GM19238 (cell line): Measurements from ENCODE around the gene ATG5.

ENCODE experiments used
- DNase-seq: peaks from one replicate; pipeline ENCODE4 v3.0.0; 2011; ENCODE audit warnings: low spot score; ENCODE audit not compliant: insufficient read length

The ATG5 gene

DNA sequence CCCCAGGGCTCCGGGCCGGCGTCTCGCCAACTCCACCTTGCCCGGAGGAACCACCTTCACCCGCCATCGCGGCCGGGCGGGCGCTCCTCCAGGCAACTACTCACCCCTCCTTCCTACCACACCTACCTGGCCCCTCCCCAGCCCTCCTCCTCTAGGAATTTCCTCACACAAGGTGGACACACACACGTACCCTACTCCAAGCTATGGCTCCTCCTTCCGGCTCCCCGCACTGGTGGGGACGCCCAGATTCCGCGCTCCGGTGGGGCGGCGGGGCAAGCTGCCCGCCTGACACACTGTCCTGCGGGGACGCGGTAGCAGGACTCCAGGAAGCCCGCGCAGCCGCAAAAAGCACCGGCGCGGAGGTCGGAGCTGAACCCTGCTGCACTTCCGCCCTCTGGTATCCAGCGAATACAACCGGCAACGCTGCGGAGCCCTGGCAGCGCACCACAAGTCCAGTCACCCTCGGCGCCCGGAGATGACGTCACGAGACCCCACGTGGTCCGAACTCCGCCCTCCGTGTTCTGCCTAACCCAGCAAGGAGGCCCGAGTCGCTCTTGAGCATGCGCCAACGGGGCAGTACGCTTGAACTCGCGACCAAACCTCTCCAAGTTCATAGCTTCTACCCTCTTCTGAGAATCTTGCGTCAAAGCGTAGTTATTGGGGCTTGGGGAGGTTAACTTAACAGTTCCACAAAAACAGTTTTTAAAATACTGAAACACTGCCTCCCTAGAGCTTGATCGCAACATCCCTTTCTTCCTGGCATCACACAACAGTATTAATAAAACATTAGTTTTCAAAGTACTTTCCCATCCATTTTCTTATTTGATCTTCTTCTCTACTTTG is at the start of gene ATG5:
TSS of gene ATG5 (minus strand) at position 425 of the 843 bp plus-strand sequence. CDS start 9,552 bp downstream, outside the sequence.
- peak; percentile 96 for DNase-seq

DNA sequence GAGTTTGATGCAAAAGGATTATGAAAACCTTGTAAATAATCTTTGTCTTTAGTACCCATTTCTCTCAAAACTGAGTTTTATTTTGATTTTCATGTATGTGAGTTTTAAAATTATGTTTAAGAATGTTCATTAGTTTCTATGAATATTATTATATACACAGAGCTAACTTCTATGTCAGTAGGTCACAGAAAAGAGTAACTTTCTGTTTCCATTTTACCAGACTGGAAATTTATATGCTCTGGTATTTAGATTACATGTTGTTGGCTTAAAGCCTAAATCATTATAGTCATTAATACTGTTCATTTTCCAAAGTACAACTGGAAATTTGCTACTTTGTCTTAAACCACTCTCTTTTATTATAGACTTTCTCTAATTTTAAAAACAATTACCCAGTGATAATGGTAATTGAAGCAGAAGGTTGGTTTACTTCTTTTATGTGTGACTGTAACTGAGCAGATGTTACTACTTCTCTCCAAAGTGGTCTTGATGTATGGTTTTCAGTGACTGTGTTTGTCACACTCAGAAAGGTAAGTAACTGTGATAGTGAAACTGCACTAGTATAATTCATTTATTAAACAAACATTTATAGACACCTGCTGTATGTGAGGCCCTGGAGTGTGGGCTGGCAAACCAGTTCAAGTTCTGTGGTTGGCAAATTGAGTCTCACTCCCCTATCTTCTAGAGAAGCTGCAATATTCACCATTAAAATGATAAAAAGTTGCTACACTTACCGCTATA is 48.1 kb upstream of the ATG5 start:
- no peak for DNase-seq

DNA sequence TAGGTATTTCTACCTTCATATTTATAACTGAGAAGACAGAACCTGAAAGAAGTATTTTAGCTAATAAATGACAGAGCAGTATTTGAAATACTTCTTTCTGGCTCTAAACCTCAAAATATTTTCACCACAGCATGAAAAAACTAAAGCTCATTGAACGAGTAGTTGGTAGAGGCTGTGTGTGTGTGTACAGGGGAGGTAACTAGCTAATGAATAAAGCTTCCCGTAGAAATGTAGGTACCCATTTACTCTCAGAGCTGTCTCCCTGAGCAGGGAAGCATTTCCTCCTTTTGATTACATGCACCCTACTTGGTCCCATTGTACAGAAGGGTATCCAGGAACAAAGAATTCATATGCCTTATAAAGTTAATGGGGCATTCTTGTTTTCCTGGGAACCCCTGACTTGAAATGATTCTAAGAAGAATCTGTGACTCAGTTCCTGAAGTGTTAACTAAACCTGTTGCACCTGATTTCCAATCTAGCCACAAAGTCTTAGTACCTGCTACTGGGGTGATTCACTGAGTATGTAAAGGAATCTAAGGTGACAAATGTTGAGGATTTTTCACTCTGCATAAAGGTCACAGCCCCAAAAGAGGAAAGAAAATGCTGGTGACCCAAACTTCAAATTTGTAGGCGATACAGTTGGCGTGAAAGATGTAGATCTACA is 47.4 kb upstream of the ATG5 start:
- DNase-seq: no peak

DNA sequence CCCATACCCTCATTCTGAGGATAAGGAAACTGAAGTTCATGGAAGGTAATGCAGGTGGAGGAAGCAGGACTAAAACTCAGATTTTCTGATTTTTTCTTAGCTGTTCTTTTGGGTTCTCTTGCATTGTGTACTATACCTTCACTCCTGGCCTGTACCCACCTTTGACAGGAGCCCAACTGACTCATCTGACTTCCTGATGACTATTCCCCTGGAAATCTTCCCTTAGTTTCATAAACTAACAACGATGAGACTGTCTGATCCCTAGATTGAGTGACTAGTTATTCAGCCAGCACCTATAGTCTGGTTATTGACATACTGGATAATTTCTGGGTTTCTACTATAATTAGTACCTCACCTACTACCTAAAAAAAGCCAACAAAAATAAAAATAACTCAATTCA is 45.1 kb upstream of the ATG5 start:
- DNase-seq: no peak

DNA sequence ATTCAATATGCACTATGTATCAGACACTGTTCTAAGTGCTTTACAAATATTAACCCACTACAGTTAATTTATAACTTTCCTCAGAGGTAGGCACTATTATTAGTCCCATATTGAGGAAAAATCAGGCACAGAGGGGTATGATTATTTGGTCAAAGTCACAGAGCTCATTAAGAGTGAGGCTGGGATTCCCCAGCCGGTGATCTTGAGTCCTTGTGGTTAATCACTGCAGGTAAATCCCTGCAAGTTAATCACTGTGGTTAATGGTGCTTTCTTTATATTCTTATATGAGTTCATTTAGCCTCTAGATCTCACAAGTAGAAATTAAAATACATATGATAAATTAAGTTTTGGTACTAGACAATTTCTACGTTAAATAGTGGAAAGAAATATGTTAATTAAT is 44.2 kb upstream of the ATG5 start:
- DNase-seq: no peak

DNA sequence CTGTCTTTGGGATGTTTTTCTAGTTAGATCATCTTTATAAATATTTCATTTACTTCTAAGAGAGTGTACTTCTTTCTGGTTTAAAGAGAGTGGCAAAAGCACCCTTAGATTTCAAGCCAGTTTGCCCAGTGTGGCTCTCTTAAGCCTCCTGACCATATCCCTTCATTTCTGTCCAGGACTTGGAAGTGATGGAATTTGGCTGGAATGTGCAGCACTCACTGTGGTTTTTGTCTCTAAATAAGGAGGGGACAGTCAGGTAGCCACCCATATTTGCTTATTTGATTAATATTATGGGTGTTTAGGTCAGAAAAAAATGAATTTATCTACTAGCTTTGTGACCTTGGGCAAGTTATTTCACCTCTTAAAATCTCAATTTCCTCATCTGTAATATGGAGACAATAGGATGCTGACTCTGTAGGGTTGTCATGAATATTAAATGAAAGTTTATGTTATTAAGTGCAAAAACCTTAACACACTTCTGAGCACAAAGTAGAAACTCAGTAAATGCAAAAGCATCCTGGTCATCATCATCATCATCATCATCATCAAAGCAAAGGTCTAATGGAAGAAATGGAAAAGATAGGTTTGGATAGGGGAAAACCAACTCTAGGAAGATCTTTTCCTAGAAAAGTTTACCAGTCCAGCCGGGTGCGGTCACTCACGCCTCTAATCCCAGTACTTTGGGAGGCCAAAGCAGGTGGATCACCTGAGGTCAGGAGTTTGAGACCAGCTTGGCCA is 38.0 kb upstream of the ATG5 start:
- no peak for DNase-seq

DNA sequence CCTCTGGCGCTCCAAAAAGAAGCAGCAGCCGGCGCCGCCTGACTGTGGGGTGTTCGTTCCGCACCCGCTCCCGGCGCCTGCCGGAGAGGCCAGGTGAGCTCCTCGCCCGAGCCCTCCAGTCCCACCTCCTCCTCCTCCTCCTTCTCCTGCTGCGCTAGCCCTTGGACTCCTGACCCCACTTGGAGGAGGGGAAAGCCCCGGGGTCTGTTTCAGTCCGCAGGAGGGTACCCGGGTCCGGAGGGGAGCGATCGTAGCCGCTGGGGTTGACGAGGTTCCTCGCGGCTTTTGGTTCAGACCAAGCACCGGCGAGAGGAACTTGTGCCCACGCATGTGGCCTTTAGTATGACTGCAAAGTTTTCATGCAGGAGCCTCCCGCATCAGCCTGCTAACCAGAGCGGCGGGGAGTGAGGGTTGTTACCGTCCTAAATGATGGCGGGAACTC is 35.5 kb upstream of the ATG5 start:
- DNase-seq: no peak

DNA sequence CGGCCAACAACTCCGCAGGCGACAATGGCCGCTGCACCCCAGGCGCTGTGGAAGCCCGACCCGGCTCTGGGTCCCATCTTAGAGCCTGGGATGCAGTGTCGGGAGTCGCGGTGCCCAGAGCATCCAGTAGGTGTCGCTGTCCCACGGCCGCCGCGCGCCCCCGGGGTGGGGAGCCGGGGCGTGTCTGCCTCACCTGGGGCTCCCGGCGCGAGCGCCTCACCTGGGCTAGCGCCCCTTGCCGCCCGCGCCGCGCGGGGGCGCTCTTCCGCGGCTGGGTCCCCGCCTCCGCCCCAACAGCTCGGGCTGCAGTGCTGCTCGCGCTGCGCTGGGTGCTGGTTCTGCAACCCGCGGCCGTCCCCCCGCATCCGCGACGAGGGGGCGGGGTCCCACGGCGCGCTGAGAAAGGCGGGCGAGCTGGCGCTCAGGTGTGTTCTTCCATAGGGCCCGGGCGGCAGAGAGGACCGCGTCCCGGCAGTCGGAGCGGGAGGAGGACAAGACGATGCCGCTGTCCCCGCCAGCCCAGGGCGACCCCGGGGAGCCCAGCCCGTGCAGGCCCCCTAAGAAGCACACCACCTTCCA is 34.9 kb upstream of the ATG5 start, which contains the start of gene CRYBG1:
TSS of gene CRYBG1 (plus strand) at position 308 of the 579 bp plus-strand sequence. CDS start at position 500, 192 bp downstream.
- DNase-seq: peak; percentile 72

DNA sequence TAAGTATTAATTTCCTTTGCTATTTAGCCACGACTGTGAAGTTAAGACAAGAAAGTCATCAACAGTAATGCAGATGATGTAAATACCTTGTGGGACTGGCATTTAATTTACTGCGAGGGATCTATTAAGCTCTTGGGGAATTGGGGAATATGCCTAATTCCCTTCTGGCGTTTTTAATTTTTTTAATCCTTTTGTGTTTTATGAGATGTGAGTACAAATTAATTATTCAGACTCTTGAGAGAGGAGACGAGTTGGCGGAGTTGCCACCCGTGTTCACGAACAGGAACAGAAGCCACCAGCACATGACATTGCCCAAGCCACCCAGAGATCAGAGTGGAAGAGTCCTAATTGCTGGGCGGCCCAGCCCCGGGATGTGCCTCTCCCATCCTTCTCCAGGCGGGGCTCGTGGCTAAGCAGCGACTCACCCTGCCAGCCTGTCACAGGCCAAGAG is 34.4 kb upstream of the ATG5 start:
- no peak for DNase-seq

DNA sequence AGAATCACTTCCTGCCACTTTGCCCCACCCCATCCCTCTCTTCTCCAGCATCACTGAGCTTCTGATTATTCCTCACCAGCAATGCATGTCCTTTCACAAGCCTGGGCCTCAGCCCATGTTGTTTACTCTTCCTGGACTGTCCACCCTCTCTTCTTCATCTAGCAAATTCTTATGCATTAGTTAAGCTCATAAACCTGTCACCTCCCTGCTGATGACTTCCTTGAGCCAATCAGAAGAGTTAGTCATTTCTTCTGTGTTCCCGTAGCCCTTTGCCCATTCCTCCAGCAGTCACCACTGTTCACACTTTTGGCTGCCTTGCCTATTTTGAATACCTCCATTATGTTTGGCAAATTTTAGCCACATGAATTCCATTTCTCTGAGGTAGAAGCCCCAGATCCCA is 30.8 kb upstream of the ATG5 start:
- no peak for DNase-seq

DNA sequence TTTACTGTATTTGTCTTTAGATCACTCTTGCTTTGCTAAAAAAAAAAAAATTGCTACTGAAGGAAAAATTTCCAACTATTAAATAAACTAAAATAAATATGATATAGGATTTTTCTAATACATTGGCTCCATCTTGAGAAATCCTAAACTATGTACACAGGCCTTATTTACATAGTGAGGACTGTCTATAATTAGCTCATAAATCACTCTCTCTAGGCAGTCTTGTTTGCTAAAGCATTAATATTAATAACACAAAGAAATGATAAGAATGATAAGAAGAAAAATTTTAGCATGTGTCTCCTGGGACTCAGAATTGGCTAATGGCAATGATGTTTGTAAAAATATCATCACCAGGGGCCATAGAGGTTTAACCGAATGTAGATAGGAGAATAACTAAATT is 21.7 kb upstream of the ATG5 start:
- no peak for DNase-seq

DNA sequence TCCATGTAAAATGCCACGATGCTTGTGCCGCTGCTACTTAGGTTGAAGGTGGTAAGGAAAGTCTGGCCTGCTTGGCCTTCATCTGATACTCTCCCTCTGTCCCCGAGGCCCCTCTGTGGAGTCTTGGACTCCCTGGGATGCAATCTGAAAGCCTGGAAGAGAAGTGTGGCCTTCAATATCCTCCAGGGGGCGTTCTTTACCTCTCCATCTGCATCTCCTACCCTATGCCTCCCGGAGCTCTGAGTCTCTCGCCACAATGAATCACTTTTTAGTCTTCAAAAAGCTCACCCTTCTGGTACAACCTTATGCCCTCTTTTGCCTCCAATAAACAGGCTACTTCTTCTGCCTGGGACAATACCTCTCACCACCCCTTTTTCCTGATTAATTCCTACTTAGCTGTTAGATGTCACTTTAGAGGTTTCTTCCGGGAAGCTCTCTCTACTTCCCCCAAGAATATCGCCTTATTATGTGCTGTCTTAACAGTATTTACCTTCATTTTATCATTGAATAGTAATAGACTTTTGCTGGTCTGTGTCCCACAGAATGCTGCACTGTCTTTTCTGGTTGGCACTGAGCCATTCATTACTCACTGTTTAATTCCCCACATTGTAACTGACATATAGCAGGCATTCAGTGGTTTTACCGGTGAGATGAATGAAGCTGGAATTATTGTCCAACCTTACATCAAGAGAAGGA is 13.9 kb upstream of the ATG5 start:
- peak; percentile 32 for DNase-seq

DNA sequence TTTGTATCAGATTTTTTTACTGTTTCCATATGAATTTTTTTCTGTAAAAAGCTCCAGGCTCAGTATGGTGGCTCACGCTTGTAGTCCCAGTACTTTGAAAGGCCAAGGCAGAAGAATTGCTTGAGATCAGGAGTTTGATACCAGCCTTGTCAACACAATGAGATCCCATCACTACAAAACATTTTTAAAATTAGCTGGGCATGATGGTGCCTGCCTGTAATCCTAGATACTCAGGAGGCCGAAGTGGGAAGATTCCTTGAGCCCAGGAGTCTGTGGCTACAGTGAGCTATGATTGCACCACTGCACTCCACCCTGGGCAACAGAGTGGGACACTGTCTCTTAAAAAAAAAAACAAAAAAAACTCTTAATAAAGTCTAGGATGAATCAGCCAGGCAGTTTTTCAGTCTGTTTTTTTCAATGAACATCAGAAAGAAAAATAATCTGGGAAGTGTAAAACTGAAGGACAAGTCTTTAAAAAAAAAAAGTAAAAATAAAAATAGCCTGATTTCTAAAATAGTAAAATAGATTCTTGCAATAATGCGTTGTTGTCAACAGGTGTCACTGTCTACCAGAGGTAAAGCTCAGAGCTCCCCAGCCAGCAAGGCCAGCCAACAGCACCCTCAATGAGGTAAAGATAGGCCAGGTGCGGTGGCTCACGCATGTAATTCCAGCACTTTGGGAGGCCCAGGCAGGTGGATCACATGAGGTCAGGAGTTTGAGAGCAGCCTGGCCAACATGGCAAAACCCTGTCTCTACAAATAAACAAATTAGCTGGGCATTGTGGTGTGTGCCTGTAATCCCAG is 9.3 kb upstream of the ATG5 start:
- DNase-seq: peak; percentile 13

DNA sequence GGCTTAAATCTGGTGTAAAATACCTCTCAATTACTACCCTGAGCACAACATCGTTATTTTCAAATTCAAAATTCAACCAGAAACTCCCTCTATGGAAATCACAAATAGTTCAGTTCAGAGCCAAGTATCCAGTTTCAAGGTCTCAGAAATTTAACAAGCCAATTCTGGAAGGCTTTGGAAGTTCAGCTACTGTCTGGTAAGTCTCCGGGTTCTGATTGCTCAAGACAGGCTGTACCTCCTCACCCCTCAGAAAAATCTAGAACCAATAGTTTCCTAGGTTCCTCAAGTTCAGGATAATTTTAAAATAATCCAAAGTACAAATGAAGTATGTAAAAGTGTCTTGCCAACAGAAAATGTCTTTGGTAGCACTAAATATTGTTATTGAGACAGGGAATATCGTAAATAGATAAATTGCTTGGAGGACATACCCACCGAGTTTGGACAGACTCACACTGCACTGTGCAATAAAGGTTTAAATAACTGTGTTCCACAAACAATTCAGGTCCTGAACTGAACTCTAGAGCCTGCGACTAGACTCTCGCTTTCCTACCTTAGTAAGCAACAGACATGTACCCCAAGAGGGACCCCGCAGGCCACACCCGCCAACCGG is 729 bp downstream of the ATG5 start:
- DNase-seq: no peak

DNA sequence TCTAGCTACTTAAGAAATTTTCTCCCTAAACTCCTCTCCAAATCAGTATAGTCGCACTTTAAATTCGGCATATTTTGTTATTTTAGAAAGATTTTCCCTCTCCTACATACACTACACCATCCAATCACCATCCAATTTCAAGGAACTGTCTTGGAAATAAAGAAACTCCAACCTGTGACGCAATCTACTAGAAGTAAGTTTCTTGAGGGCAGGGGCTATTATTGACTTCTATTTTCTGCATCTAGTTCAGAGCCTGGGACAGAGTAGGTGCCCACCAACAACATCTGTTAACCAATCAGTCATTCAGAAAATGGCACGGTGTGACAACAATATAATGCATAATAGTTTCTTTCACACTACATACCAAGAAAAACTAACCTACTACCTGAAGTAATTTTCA is 3.6 kb downstream of the ATG5 start:
- DNase-seq: no peak

DNA sequence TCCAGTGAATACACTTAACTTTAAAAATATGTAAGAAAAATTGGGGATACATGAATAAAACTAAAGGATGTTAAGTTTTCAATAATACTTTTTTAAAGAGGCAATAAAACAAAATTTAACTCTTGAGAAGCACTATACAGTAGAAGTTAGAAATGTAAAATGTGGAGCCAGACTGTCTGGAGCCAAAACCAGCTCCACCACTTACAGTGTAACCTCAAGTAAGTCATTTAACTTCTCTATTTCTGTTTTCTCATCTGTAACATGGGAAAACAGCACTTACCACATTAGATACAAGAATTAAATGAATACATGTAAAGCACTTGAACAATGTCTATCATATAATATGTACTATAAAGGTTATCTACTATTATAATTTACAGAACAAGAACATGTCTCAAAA is 6.7 kb downstream of the ATG5 start:
- DNase-seq: no peak

DNA sequence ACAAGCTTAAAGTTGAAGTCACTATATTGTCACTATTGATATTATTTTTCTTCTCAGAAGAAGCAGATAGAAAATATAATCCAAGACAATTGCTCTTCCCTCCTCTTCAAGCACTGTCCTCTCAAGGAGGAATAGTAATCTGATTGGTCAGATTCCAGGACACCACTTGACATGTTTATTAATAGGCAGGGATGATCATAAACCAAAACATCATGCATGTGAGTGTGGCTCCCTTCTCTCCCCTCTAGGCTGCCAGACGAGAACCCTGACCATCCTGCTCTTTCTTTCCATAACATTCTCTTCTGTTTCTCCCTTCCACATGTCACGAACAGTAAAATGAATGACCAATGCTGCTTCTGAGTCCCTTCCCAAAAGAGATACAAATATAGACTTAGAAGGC is 7.5 kb downstream of the ATG5 start:
- no peak for DNase-seq

DNA sequence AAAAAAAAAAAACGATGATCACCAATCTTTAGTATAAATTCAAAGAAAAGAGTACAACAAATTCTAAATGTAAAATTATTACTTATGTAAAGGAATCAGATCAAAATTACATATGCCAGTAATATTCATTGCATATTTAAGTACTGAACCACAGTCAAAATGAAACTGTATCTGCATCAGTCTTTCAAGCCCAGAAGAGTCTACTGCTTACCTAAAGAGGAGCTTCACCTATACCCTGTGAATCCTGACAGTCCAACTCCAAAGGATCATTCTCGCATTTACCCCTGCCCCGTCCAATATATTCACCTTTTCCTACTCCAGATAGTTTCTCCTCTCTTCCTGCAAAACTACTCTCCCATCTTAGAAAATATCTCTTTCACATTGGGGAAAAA is 9.2 kb downstream of the ATG5 start:
- DNase-seq: no peak

DNA sequence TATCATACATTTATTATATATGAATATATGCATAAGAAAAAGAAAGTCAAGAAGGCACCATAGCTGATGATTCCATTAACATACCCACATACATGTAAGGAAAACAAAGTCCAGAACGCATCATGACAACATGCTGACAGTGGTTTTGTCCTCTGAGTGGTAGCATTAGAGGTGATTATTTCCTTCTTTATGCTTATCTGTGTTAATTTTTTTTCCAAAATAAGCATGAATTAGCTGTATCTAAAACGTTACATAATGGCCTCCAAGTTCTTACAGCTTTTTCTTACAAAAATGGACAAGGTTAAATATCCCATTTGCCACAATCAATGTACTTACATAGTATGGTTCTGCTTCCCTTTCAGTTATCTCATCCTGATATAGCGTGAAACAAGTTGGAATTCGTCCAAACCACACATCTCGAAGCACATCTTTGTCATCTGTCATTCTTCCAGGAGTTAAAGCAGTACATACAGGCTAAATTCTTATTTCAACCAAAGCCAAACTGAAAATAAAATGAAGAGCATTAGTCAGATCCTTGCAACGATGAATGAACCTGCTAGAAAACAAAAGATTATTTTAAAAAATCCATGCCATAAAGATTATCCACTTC is 9.7 kb downstream of the ATG5 start:
- no peak for DNase-seq
